Neural cell (in vitro differentiated cells): ENCODE results near the gene CADM1. TPM values are rescaled to one million over a fixed set of nuclear protein-coding genes. Genes with fewer than 3 reads are reported as not detected.

Experiments
- H2AFZ ChIP-seq: fragments of 200-600, 300-800 bp; sonication (generic), shearing (Covaris generic); 2 replicates; pipeline ENCODE4 v1.6.0; 2014; ENCODE audit warnings: low read depth, mild to moderate bottlenecking, antibody characterized with exemption, low read length, moderate library complexity
- H3F3A ChIP-seq: fragments of 200-600 bp; shearing (Covaris generic); 2 replicates; pipeline ENCODE4 v1.6.1; 2016; ENCODE audit warnings: mild to moderate bottlenecking, moderate library complexity, mixed read lengths, antibody characterized with exemption, low read length; ENCODE audit not compliant: insufficient read depth, poor library complexity, severe bottlenecking
- H3K27ac ChIP-seq: fragments of 200-600, 300-800 bp; sonication (generic), shearing (Covaris generic); 2 replicates; pipeline ENCODE4 v1.5.1; 2014; ENCODE audit warnings: mild to moderate bottlenecking, low read length, moderate library complexity
- H3K27me3 ChIP-seq: fragments of 300-800, 200-600 bp; sonication (generic), shearing (Covaris generic); 2 replicates; pipeline ENCODE4 v1.6.0; 2014; ENCODE audit warnings: mild to moderate bottlenecking, low read depth, low read length, moderate library complexity; ENCODE audit not compliant: insufficient read depth
- H3K36me3 ChIP-seq: fragments of 300-800, 200-600 bp; sonication (generic), shearing (Covaris generic); 2 replicates; pipeline ENCODE4 v1.5.1; 2014; ENCODE audit warnings: mild to moderate bottlenecking, antibody characterized with exemption, low read length, moderate library complexity; ENCODE audit not compliant: insufficient read depth
- H3K4me2 ChIP-seq: fragments of 300-800, 200-600 bp; sonication (generic), shearing (Covaris generic); 2 replicates; pipeline ENCODE4 v1.6.0; 2014; ENCODE audit warnings: mild to moderate bottlenecking, low read length
- H3K4me3 ChIP-seq: fragments of 300-800, 200-600 bp; sonication (generic), shearing (Covaris generic); 2 replicates; pipeline ENCODE4 v1.5.1; 2014; ENCODE audit warnings: mild to moderate bottlenecking, low read length, moderate library complexity
- H3K79me2 ChIP-seq: fragments of 200-600 bp; shearing (Covaris generic); replicated peaks from 2 replicates; pipeline ENCODE4 v1.6.0; 2014; ENCODE audit warnings: mild to moderate bottlenecking, low read length, moderate library complexity; ENCODE audit not compliant: insufficient read depth
- H3K9ac ChIP-seq: fragments of 300-800, 200-600 bp; sonication (generic), shearing (Covaris generic); 2 replicates; pipeline ENCODE4 v1.6.1; 2016; ENCODE audit warnings: mild to moderate bottlenecking, low read length, mixed read lengths
- H3K9me2 ChIP-seq: fragments of 200-600 bp; shearing (Covaris generic); 2 replicates; pipeline ENCODE4 v1.6.1; 2016; ENCODE audit warnings: mild to moderate bottlenecking, low read length, mixed read lengths; ENCODE audit not compliant: insufficient read depth
- H3K9me3 ChIP-seq: fragments of 200-600, 300-800 bp; sonication (generic), shearing (Covaris generic); 2 replicates; pipeline ENCODE4 v1.6.1; 2016; ENCODE audit warnings: mild to moderate bottlenecking, mixed run types, low read length, moderate library complexity, mixed read lengths
- H4K20me1 ChIP-seq: fragments of 200-600 bp; shearing (Covaris generic); 2 replicates; pipeline ENCODE4 v1.6.1; 2016; ENCODE audit warnings: mild to moderate bottlenecking, mixed run types; ENCODE audit not compliant: insufficient read depth
- CTCF ChIP-seq: fragments of 450-650 bp; IDR thresholded peaks from 2 replicates; pipeline ENCODE4 v1.5.1; 2014; ENCODE audit warnings: antibody characterized with exemption, mild to moderate bottlenecking, moderate library complexity; ENCODE audit not compliant: poor library complexity, severe bottlenecking
- EP300 ChIP-seq: fragments of 450-650 bp; conservative IDR thresholded peaks from 2 replicates; pipeline ENCODE4 v1.6.1; 2014; ENCODE audit warnings: antibody characterized with exemption, mild to moderate bottlenecking, moderate library complexity; ENCODE audit not compliant: poor library complexity, severe bottlenecking
- EZH2 ChIP-seq: fragments of 200-600, 300-800 bp; shearing (Covaris generic), sonication (generic); IDR thresholded peaks from 2 replicates; pipeline ENCODE4 v1.6.1; 2014; ENCODE audit warnings: antibody characterized with exemption, low read length, borderline replicate concordance, mild to moderate bottlenecking; ENCODE audit not compliant: insufficient read depth, poor library complexity, severe bottlenecking
- MXI1 ChIP-seq: fragments of 450-650 bp; conservative IDR thresholded peaks from 2 replicates; pipeline ENCODE4 v1.6.1; 2014; ENCODE audit warnings: antibody characterized with exemption, mild to moderate bottlenecking; ENCODE audit not compliant: poor library complexity, severe bottlenecking
- POLR2AphosphoS5 ChIP-seq: IDR thresholded peaks from 2 replicates; pipeline ENCODE4 v1.6.1; 2012
- RAD21 ChIP-seq: fragments of 450-650 bp; conservative IDR thresholded peaks from 2 replicates; pipeline ENCODE4 v1.6.1; 2014; ENCODE audit warnings: antibody characterized with exemption, mild to moderate bottlenecking, moderate library complexity
- REST ChIP-seq: IDR thresholded peaks from 2 replicates; pipeline ENCODE4 v1.6.1; 2012; ENCODE audit warnings: borderline replicate concordance
- SMC3 ChIP-seq: fragments of 450-650 bp; conservative IDR thresholded peaks from 2 replicates; pipeline ENCODE4 v1.6.1; 2014; ENCODE audit warnings: antibody characterized with exemption, mild to moderate bottlenecking, moderate library complexity; ENCODE audit not compliant: poor library complexity
- TAF1 ChIP-seq: IDR thresholded peaks from 2 replicates; pipeline ENCODE4 v1.6.1; 2012; ENCODE audit warnings: low read depth
- polyA plus RNA-seq: library from polyadenylated mRNA; depleted of rRNA; stranded (reverse); fragments of >200 nt; gene quantifications from 2 replicates; pipeline ENCODE4 v1.2.3, GENCODE V29; 2014

Gene CADM1
- polyA plus RNA-seq, 1 donor from 2014 or later: 92.1 TPM

GRCh38 chr11:115340874-115341273, 163.3 kb downstream of the CADM1 start (continued):
- TF ChIP-seq CTCF (no peak), RAD21 (no peak), POLR2AphosphoS5 (no peak)

- TF ChIP-seq CTCF (no peak), POLR2AphosphoS5 (no peak), RAD21 (no peak), REST (no peak), SMC3 (no peak), EP300 (no peak), MXI1 (no peak), EZH2 (no peak), TAF1 (no peak)
- no peaks in the 10 kb centered on the region for H4K20me1 ChIP-seq
- no peaks in the 10 kb centered on the region for H3K9me2 ChIP-seq
Observed at GRCh38 chr11:115338476-115338875, 165.7 kb downstream of the CADM1 start.

More at GRCh38 chr11:115338476-115338875, 165.7 kb downstream of the CADM1 start:
- Histone ChIP-seq H3K79me2 (no peaks in the 10 kb centered on the region), H3K27ac (no peak overlapping the region), H3K9me3 (no peaks in the 10 kb centered on the region), H3K9ac (no peak overlapping the region), H3K4me2 (no peak overlapping the region), H2AFZ (no peak overlapping the region), H3F3A (no peaks in the 10 kb centered on the region), H3K36me3 (no peaks in the 10 kb centered on the region), H3K4me3 (no peak overlapping the region), H3K27me3 (no peaks in the 10 kb centered on the region)
